ENCODE data around the gene MYBBP1A.

The MYBBP1A gene

DNA sequence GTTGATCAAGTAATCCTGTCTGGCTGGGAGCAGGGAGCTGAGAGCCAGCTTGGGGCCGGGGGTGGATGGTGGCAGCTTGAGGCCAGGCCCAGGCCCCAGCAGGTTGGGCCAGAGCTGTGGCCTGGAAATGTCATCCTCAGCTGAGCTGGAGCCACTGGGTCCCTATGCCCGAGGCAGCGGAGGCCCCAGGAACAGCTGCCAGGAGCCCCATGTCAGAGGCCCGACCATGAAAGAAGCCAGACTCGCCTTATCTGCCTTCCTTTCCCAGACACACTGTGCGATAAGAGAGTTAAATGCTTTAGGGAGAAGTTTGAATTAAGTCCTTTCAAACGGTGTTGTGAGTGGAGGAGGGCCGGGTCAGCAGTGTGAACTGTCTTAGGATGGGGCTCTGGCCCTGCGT is 32.6 kb upstream of the MYBBP1A start:
- no peak overlapping the region for H3K4me3 ChIP-seq (replicated peaks; ENCODE audit: low read depth, low read length)
- no peak for DNase-seq (ENCODE audit: extremely low read depth, low read depth)
- TF ChIP-seq, protein P1, sequence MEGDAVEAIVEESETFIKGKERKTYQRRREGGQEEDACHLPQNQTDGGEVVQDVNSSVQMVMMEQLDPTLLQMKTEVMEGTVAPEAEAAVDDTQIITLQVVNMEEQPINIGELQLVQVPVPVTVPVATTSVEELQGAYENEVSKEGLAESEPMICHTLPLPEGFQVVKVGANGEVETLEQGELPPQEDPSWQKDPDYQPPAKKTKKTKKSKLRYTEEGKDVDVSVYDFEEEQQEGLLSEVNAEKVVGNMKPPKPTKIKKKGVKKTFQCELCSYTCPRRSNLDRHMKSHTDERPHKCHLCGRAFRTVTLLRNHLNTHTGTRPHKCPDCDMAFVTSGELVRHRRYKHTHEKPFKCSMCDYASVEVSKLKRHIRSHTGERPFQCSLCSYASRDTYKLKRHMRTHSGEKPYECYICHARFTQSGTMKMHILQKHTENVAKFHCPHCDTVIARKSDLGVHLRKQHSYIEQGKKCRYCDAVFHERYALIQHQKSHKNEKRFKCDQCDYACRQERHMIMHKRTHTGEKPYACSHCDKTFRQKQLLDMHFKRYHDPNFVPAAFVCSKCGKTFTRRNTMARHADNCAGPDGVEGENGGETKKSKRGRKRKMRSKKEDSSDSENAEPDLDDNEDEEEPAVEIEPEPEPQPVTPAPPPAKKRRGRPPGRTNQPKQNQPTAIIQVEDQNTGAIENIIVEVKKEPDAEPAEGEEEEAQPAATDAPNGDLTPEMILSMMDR (IDR thresholded peaks at IDR 0.05; ENCODE audit: low read depth, low read length, missing control alignments), result no peak

DNA sequence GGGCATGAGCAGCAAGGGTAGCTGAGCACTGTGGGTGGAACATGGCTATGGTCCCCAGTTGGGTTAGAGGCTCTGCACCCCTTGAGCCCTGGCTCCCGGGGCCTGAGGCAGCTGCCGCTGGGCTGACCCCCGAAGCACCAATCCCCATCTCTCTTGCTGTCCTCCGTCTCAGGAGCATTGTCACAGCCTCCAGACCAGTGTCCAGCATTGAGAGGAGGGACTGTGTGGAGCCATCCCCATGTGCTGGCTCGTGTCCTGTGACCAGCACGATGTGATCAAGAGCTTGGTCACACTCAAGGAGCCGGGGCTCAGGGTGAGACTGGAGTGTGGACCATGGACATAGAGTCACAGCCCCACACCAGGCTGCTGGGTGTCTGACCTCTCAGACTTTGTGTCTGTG is 32.0 kb upstream of the MYBBP1A start:
- TF ChIP-seq, protein P1 (IDR thresholded peaks at IDR 0.05; ENCODE audit: low read depth, low read length, missing control alignments), result no peak
- DNase-seq (ENCODE audit: extremely low read depth, low read depth), result no peak
- H3K4me3 ChIP-seq (replicated peaks; ENCODE audit: low read depth, low read length), result no peak overlapping the region

DNA sequence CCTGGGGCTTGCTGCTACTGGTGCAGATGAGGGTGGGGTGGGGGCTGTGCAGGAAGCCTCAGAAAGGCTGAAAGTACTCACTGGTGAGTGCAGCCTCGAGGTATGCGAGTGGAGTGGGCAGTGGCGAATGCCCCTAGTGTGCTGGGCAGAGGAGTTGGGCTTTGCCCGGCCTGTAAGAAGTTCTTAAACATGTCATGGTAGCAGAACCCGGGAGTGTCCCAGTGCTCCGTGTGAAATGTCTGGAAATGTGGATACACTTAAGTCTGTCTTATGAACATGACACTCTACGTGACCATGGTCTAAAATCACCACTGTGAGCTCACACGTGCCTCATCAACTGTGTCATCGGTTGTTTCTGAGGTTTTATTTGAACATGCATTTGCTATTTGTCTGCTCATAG is 30.9 kb upstream of the MYBBP1A start:
- TF ChIP-seq, protein P1 (IDR thresholded peaks at IDR 0.05; ENCODE audit: low read depth, low read length, missing control alignments), result no peak
- DNase-seq (ENCODE audit: extremely low read depth, low read depth), result no peak
- no peak overlapping the region for H3K4me3 ChIP-seq (replicated peaks; ENCODE audit: low read depth, low read length)

DNA sequence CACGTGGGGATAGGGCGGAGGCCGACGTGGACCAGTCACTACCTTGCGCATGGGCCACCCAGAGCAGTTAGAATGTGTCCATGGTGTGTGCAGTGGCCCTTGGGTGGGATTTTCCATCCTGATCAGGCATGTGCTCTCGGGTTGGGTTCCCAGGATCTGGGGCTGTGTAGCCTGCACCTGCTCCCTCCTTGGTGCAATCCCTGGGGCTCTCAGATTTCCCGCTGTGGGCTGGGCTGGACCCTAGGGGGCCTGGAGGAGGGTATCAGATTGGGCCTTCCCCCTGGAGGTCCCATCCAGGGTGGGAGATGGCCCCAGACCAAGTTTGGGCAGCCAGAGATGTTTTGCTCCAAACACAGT is 30.4 kb upstream of the MYBBP1A start:
- H3K4me3 ChIP-seq (replicated peaks; ENCODE audit: low read depth, low read length), result no peak overlapping the region
- DNase-seq (ENCODE audit: extremely low read depth, low read depth), result no peak
- TF ChIP-seq, protein P1 (IDR thresholded peaks at IDR 0.05; ENCODE audit: low read depth, low read length, missing control alignments), result no peak

DNA sequence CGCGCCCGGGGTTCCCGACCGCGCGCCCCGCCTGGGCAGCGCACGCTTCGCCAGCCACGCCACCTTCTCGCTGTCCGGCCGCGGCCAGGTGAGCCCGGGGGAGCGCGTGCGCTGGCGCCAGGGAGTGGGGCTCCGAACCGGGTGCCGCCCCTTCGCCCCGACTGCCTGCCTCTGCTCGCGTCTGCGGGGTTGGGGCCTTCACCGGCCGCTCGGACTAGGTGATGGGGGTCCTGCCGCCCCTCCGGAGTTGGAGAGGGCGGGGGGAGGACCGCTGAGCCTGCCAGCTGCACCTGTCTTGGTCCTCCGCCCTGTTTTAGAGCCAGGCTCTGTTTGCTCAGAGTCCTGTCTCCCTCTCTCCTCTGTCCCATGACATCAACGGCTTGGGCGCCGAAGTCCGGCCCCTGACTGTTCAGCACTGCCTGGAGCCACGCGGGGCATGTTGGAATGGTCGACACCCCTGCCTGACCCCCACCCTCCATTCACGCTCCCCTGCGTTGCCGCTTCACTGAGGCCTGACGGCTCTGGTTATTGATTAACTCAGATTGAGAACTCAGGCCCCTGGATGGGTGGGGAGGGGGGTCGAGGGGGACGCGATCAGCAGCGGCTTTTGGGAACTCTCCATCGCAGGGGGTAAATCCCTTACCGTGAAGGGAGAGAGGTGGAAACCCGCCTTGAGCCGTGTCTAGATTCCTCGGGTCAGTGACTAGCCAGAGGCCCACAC is 29.9 kb upstream of the MYBBP1A start:
- TF ChIP-seq, protein P1 (IDR thresholded peaks at IDR 0.05; ENCODE audit: low read depth, low read length, missing control alignments), result no peak
- no peak for DNase-seq (ENCODE audit: extremely low read depth, low read depth)
- H3K4me3 ChIP-seq (replicated peaks; ENCODE audit: low read depth, low read length), result no peak overlapping the region

DNA sequence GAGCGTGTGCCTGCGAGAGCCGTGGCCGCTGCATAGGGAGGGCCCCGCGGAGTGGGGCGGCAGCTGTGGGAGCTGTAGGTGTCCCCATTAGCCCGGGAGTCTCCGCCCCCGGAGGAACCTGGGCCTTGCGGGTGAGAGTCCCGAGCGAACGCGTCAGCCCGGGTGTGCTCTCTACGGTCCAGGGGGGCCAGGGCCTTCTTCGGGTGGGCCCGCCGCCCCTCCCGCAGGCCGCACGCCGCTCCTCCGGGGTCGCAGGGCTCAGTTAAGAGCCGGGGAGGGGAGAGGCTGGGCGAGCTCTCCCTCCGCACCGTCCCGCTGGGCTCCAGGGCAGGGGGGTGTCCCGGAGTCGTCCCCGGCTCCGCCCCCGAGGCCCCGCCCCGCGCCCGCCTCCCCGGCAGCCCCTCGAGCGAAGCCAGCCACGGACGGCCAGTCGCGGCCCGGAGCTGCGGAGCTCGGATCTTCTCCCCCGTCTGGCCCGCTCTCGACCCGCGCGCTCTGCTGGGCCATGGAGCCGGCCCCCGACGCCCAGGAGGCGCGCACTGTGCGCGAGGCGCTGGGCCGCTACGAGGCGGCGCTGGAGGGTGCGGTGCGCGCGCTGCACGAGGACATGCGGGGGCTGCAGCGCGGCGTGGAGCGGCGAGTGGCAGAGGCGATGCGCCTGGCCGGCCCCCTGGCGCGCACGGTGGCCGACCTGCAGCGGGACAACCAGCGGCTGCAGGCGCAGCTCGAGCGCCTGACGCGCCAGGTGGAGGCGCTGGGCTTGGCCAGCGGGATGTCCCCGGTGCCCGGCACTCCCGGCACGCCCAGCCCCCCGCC is 29.1 kb upstream of the MYBBP1A start, which contains the start of gene SMTNL2:
SMTNL2 (plus strand) TSS at position 429 of the 816 bp plus-strand sequence; CDS start at position 506, 77 bp downstream.
- no peak within 1 kb of the TSS for H3K4me3 ChIP-seq (replicated peaks; ENCODE audit: low read depth, low read length)
- DNase-seq (ENCODE audit: extremely low read depth, low read depth), result no peak
- TF ChIP-seq, protein P1 (IDR thresholded peaks at IDR 0.05; ENCODE audit: low read depth, low read length, missing control alignments), result no peak
